ENCODE data around the gene PSMA2. TPM values are rescaled to one million over a fixed set of nuclear protein-coding genes. Genes with fewer than 3 reads are reported as not detected.

The PSMA2 gene
- total RNA-seq, 1 experiment from 2014 or later, result 228 TPM

GRCh38 chr7:42911454-42912447, 20.2 kb downstream of the PSMA2 start, which contains the start of gene C7orf25 (continued):
- TF ChIP-seq AFF4 (CRISPR knock-in tag; IDR thresholded peaks at IDR 0.05; ENCODE audit: borderline replicate concordance), result 0 out of 2 replicates have a peak, but pooled peaks have one; percentile 61
- TF ChIP-seq CTCF (IDR thresholded peaks at IDR 0.05), result no peak
- no peak; the same call in 1 of the 2 replicates for TF ChIP-seq ZNF425 (CRISPR knock-in tag; conservative IDR thresholded peaks at IDR 0.05)
- TF ChIP-seq TEAD4 (CRISPR knock-in tag; IDR thresholded peaks at IDR 0.05), result no peak; the same call in 1 of the 2 replicates
- TF ChIP-seq NFYB (CRISPR knock-in tag; conservative IDR thresholded peaks at IDR 0.05; ENCODE audit: low read depth), result no peak
- peak; percentile 72; the same call in 1 of the 2 replicates for TF ChIP-seq ARID4B (CRISPR knock-in tag; IDR thresholded peaks at IDR 0.05; ENCODE audit: borderline replicate concordance)
- TF ChIP-seq ZNF121 (CRISPR knock-in tag; IDR thresholded peaks at IDR 0.05), result no peak
- peak; percentile 100 for TF ChIP-seq USF2 (CRISPR knock-in tag; IDR thresholded peaks at IDR 0.05)
- TF ChIP-seq ZNF396 (CRISPR knock-in tag; IDR thresholded peaks at IDR 0.05; ENCODE audit: borderline replicate concordance), result no peak
- no peak for TF ChIP-seq OVOL2 (CRISPR knock-in tag; IDR thresholded peaks at IDR 0.05; ENCODE audit: borderline replicate concordance)
- 0 out of 2 replicates have a peak, but pooled peaks have one; percentile 17 for TF ChIP-seq NFE2L1 (CRISPR knock-in tag; IDR thresholded peaks at IDR 0.05)
- TF ChIP-seq RORB (CRISPR knock-in tag; IDR thresholded peaks at IDR 0.05), result no peak
- TF ChIP-seq MYBL2 (CRISPR knock-in tag; IDR thresholded peaks at IDR 0.05), result peak; percentile 68; the same call in 1 of the 2 replicates
- TF ChIP-seq NR3C1 (CRISPR knock-in tag; conservative IDR thresholded peaks at IDR 0.05; ENCODE audit: low read depth), result peak; percentile 85
- 0 out of 2 replicates have a peak, but pooled peaks have one; percentile 32 for TF ChIP-seq JUN (CRISPR knock-in tag; IDR thresholded peaks at IDR 0.05)
- TF ChIP-seq ZNF263 (CRISPR knock-in tag; IDR thresholded peaks at IDR 0.05; ENCODE audit: low read depth), result peak; percentile 58; the same call in 1 of the 2 replicates
- no peak for TF ChIP-seq ZSCAN18 (CRISPR knock-in tag; IDR thresholded peaks at IDR 0.05)
- TF ChIP-seq ZNF219 (CRISPR knock-in tag; IDR thresholded peaks at IDR 0.05; ENCODE audit: borderline replicate concordance), result no peak
- peak; percentile 93 for TF ChIP-seq MAX (CRISPR knock-in tag; IDR thresholded peaks at IDR 0.05)
- TF ChIP-seq MXD4 (CRISPR knock-in tag; IDR thresholded peaks at IDR 0.05; ENCODE audit: borderline replicate concordance), result no peak
- no peak for TF ChIP-seq EMX1 (CRISPR knock-in tag; IDR thresholded peaks at IDR 0.05)
- peak; percentile 88 for TF ChIP-seq IRF1 (CRISPR knock-in tag; IDR thresholded peaks at IDR 0.05)
